CD4-positive, alpha-beta T cell treated with Interleukin-17A for 4 hours (primary cell): ENCODE data around the gene RANBP3.

Source experiments
- DNase-seq: peaks from one replicate; pipeline ENCODE4 v3.0.0-alpha.2; 2020; ENCODE audit warnings: mixed read lengths

RANBP3 gene

DNA sequence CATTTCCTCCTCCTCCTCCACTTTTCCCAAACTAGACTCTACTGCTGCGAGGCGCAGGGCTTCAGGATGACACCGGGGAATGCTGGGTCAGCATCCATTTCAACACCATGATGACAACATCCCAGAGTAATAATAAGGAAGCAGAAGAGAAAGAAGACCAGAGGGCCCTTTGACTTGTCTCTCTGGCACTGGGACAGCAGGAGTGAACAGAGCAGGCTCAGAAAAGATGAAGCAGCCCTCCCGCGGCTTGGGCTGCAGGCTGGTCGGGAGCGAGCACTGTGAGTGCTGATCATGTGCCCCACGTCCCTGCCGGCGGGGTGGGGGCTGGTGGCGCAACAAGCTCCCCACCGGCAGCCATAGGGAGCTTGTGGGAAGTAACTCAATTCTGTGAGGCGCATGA lies 30.5 kb downstream of the RANBP3 start:
- DNase-seq: no peak

DNA sequence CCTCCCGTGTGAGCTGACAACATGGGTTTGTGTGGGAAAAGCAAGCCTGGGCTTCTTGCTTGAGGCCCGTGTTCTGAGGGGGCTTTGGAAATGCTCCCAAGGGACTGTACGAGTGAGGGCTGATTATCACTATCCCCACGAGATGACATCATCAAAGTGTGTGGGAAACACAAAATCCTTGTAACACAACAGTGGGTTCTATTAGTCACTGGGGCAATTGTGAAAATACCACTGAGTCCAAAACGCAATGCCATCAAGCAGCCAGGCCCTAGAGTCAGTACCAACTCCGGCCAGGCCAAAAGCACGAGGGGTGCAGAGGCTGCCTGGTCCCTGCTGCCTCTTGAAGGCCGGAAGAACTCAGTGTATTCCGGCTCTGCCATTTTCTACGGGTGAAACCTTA lies 34.3 kb downstream of the RANBP3 start:
- DNase-seq: no peak

DNA sequence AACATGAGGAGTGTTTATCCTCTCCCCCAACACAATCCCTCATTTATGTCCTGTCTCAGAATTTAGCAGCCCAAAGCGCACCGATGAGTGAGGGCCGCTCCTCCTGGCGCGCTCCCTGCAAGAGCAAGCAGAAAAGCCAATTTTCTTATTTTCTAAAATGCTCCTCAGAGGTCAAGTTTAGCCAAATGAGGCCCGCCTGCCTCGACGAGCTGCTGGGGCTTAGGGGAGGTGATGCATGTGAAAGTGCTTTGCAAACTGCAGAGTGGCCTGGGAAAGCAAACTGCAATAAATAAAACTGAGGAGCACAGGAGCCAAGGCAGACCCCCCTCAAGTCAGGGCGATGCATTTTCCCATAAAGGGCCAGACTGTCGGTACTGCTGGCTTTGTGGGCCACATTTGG lies 34.9 kb downstream of the RANBP3 start:
- DNase-seq: no peak

- no peak for DNase-seq
Observed at GRCh38 chr19:5941673-5942072, 36.3 kb downstream of the RANBP3 start.

DNA sequence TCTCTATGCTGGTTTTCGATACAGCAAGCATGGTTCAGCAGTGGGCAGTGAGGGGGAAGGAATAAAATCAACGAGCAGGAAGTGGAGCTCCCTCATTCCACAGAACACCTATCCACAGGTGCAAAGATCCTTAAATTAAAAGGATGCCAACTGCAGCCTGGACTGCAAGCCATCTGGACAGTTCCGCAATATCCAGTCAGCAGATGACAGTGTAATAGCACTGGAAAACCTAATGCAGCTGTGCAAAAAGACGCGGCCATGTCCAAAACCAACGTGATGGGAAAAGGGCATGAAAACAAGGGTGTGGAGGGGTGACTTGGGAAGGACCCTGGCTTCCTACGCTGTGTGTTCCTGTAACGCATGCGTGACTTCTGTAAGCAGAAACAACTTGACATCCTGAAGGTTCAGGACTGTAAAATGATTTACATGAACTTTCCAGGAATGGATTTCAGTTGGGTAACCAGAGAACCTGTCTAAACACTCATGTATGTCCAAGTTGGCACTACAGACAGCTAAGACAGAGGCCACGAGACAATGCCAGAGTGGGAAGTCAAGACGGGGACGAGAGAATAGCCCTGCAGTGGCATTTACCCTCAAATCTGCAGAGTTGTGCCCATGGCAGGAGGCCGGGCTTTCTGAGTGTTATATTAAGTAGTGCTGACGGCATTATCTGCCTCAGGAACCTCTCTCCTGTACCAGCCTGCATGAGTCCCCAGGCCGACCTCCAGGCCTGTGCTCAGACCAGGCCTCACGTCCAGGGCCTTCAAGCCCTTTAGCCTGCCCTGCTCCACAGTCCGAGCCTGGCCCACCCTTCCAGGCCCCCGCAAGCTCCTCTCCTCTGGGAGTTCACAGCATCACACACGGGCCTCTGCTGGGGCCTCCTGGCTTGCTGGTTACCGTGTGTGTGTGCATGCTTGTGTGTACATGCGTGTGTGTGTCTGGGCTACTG lies 37.4 kb downstream of the RANBP3 start:
- no peak for DNase-seq

DNA sequence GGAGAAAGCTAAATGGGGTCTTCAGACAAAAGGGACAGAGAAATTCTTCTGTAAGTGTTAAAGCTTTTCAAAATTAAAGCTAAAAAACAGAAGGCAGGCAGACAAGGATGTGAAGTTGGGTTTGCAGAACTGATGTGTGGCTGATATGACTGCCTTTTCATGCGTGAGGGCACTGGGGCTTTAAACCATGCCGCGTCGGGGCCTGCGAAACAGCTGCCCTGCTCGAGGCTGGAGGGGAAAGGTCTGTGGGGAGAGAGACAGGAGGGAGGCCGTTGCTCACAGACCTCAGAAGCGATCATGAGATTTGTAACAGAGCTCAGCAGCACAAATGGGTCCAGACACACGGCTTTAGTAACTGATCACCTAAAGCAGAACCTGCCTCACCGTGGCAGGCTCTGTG lies 40.4 kb downstream of the RANBP3 start:
- DNase-seq: no peak

GRCh38 chr19:5936292-5936592 lies 41.7 kb downstream of the RANBP3 start:
- no peak for DNase-seq

GRCh38 chr19:5935473-5936291 lies 42.3 kb downstream of the RANBP3 start:
- DNase-seq: no peak

DNA sequence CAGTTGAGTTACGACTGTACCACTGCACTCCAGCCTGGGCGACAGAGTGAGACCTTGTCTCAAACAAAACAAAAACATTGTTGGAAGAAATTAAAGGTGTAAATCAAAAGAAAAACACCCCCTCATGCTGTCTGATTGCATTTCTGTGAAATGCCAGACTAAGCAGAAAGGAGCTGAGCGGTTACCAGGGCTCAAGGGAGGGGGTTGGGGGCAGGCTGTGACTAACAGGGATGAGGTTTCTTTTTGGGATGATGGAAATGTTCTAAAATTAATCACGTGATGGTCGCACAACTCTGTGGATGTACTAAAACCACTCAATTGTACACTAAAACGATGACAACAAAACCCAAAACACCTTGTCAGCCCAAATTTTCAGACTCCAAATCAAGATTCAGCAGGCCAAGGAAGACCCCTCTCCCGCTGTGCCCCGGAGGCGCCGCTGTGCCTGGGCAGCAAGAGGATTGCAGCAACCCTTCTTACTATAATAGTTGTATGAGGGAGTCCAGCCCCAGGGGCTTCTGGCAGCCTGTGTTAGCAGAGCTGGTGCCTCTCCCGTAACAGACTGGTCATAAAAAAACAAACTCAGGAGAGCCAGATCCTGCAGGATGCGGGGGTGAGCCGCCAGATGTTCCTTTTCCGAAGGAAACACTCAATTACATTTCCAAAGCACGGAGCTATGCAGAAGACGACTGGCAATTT lies 43.0 kb downstream of the RANBP3 start:
- no peak for DNase-seq

GRCh38 chr19:5934069-5934401 lies 43.9 kb downstream of the RANBP3 start:
- DNase-seq: no peak

DNA sequence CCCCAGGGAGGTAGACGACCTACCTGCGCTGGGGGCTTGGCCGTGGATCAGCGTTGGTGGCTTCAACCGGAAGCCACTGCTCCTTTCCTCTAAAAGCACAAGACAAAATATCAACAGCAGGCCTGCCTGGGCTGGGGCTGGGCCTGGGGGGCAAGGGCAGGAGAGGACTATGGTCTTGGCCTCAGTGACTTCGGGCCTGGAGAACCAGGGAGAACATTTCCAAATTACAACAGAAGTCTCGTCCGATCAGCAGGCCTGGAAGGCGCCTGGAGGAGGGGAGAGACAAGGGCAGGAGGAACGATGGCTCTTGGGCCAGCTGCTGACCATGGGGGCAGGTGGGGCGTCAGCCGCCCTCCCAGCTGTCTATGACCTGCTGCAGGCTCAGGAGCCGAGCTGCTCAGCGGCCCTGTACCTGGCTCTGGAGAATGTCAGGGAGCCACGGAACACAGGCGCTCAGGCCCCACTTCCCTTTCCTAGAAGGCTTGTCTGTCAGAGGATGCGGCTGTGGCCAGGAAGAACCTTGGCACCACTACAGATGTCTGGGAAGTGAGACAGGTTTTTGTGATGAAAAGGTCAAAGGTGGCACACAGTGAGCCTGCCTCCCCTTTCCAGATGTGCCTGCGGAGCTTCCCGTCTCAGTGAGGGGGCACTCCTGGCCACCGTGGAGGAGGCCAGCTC lies 44.4 kb downstream of the RANBP3 start:
- no peak for DNase-seq

DNA sequence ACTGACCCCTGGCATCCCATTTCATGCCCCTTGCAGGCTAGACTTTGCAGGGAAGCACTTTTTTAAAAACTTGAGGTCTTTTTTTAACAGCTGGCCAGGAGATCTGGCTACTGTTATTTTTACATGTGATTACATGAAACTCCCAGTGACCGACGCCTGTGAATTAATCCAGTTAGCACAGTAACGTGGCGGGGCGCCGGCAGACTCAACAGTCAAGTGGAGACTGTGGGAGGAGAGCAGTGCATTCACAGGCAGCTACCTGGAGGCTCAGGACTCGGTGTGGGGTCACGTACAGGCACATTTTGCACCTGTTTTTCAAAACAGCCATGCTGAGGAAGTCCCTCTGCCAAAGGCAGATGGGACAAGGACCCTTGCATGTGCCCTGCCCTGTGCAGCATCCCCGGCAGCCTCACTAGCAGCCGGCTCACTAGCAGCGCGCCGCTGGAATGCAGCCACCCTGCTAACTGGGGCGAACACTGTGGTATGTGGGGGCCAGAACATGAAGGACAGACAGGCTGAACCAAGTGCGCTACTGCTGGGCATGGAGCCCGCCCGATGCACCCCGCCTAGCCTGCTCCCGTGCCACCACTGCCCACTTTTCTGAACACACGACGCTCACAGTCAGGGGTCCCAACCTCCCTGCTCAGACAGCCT lies 45.2 kb downstream of the RANBP3 start:
- no peak for DNase-seq

GRCh38 chr19:5932146-5932545 lies 45.8 kb downstream of the RANBP3 start:
- DNase-seq: no peak

GRCh38 chr19:5931251-5931650 lies 46.7 kb downstream of the RANBP3 start:
- DNase-seq: no peak

- DNase-seq: no peak
Observed at GRCh38 chr19:5929625-5930024, 48.3 kb downstream of the RANBP3 start.

DNA sequence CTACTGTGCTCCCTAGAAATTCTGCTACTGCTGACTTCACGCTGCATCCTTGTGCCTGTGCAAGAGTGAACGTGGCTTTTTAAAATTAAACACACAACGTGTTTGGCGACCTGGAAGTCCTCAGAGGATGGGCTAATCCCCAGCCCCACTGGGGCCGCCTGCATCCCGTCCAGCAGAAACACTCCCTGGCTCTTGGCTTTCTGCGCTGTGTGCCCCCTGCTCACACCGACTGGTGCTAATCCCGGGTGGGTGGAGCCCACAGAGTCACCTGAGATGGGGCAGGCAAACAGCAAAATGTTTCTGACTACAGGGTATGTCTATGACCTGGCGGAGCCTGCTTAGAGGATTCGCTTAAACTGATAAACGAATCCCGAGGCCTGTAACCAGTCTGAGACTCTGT lies 48.8 kb downstream of the RANBP3 start:
- DNase-seq: no peak

GRCh38 chr19:5927441-5927821 lies 50.5 kb downstream of the RANBP3 start:
- DNase-seq: no peak

DNA sequence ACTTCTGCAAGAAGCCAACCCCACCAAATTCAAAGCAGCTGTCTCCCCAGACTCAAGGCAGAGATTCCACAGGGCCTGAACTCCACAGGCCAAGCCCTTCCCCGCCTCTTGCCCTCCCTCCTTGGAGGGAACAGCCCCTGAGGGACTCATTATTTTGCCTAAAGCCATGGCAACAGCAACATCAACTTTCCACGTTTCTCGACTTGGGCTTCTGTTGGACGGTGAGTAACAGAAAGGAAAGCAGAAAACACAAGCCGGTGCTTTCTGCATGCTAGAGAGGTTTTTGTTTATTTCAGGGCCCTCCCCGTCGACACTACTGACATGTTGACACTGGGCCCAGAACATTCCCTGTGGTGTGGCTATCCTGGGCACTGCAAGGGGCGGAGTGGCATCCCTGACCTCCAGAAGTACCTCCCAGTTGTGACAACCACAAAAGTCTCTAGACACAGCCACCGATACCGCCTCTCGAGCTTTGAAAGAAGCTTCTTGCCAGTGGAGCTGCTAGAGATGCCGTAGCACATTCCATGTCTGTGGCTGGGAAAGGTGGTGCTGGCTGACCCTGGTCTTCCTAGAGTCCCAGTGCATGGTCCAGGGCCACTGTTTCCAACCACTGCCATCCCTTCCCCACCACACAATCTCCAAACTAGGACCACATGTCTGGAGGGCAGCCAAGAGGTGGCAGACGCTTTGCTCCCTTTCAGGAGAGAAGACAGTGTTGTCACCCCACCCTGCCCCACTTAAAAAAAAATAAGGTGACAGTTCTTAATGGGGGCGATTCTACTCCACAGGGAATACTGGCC lies 51.1 kb downstream of the RANBP3 start:
- DNase-seq: no peak

- DNase-seq: no peak
Observed at GRCh38 chr19:5925830-5926427, 52.0 kb downstream of the RANBP3 start.

DNA sequence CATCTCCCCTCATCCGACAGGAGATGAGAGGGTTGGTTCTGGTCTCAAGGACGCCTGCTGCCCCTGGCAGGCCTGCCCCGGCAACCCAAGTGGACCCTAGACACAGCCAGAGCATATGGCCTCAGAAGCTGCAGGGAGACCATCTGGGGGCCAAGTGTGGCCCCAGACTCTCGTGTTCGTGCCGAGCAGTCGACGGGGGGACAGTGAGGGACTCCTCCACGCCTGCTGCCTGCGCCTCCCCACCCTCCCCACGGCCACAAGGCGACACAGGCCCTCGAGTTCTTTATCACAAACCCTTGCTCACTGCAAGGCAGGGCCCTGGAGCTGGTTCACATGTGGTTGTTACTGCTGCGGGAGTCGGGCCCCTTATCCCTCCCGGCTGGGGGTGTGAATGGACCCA lies 54.6 kb downstream of the RANBP3 start:
- no peak for DNase-seq

DNA sequence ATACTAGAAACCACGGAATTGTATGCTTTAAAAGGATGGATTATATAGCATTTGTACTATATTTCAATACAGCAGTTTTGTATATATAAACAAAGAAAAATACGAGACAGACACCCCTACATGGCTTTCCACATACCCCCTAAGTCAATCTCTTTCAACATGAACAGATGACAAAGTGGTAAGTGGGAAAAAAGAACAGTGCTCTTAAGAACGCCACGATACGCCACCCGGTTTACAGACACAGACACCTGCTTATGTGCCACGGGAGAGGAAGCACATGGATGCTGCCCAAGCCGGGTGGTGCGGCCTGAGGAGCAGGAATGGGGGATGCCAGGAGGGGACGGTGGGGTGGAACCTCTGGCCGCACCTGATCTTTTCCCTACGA lies 55.8 kb downstream of the RANBP3 start:
- no peak for DNase-seq
